ENCODE results near the gene GRIK4.

DNA sequence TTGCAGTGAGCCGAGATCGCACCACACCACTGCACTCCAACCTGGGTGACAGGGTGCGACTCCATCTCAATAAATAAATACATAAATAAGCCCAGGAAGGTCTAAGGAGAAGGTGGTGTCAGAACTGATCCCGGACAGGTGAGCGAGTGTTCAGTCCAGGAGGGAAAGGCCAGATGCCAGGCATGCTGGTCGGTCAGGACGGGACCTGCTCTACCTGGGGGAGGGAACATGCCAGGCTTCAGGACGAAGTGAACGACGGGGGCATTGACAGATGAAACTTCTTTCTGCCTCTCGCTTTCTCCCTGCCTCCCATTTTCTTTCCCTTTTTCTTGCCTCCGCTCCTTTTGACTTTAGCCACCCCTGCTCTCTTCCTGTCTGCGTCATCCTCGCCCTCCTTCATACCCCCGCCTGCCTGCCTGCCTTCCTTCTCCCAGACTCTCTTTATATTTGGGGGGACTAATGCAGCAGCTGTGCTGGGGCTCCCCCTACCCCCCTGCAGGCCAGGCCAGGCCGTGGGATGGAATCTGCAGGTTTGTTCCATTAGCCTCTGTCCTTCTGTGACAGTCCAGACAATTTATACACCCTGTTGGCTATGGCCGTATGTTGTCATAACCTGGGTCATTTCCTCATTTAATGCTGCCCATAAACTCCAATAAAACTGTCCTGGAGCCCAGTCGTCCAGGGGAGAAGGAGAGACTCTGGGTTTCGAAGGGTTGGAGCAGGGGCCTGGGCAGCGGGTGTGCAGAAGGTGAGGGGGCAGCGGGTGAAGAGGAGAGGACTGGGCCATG is 303.2 kb downstream of the GRIK4 start:
- TF ChIP-seq, protein P1, sequence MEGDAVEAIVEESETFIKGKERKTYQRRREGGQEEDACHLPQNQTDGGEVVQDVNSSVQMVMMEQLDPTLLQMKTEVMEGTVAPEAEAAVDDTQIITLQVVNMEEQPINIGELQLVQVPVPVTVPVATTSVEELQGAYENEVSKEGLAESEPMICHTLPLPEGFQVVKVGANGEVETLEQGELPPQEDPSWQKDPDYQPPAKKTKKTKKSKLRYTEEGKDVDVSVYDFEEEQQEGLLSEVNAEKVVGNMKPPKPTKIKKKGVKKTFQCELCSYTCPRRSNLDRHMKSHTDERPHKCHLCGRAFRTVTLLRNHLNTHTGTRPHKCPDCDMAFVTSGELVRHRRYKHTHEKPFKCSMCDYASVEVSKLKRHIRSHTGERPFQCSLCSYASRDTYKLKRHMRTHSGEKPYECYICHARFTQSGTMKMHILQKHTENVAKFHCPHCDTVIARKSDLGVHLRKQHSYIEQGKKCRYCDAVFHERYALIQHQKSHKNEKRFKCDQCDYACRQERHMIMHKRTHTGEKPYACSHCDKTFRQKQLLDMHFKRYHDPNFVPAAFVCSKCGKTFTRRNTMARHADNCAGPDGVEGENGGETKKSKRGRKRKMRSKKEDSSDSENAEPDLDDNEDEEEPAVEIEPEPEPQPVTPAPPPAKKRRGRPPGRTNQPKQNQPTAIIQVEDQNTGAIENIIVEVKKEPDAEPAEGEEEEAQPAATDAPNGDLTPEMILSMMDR (conservative IDR thresholded peaks at IDR 0.05; ENCODE audit: low read length), result no peak
- TF ChIP-seq EZH2phosphoT487 (IDR thresholded peaks at IDR 0.05; ENCODE audit: borderline replicate concordance, low read depth, low read length), result no peak

All from OCI-LY7 (cell line).